PFSK-1 (cell line): Measurements from ENCODE around the gene CCDC9B.

Source experiments
- FOXP2 ChIP-seq: optimal IDR thresholded peaks from 2 replicates; pipeline ENCODE3; 2011; ENCODE audit warnings: borderline replicate concordance, control low read depth, inconsistent platforms; ENCODE audit not compliant: insufficient read depth; ENCODE audit errors: extremely low read length, extremely low read depth
- POLR2AphosphoS5 ChIP-seq: IDR thresholded peaks from 2 replicates; pipeline ENCODE4 v1.6.1; 2012; ENCODE audit warnings: low read depth, mild to moderate bottlenecking, control low read depth, low read length, moderate library complexity
- REST ChIP-seq, 2 experiments: IDR thresholded peaks; 2 replicates each; pipeline versions ENCODE4 v1.6.1 to v1.8.0; 2011 to 2012; ENCODE audit warnings: low read depth in 2 of 2, low read length in 2 of 2, control low read depth in 1 of 2, inconsistent platforms in 1 of 2, mild to moderate bottlenecking in 1 of 2, moderate library complexity in 1 of 2; ENCODE audit not compliant: insufficient read depth in 1 of 2
- SIN3A ChIP-seq: IDR thresholded peaks from 2 replicates; pipeline ENCODE4 v1.6.1; 2012; ENCODE audit warnings: mild to moderate bottlenecking, low read length, moderate library complexity, borderline replicate concordance; ENCODE audit not compliant: insufficient read depth
- TAF1 ChIP-seq: IDR thresholded peaks from 2 replicates; pipeline ENCODE4 v1.6.1; 2012; ENCODE audit warnings: low read length, control low read depth, borderline replicate concordance; ENCODE audit not compliant: insufficient read depth

GRCh38 chr15:40328751-40329150 lies 12.0 kb downstream of the CCDC9B start:
- no peak for TF ChIP-seq TAF1
- no peak for TF ChIP-seq REST (IDR thresholded peaks at IDR 0.05; ENCODE audit: insufficient read depth in 1 of 2, low read depth in 2 of 2, low read length in 2 of 2)
- no peak for TF ChIP-seq SIN3A
- TF ChIP-seq POLR2AphosphoS5: no peak
- no peak for TF ChIP-seq FOXP2
